GM10847 (cell line): ENCODE results near the gene CRYBG1.

Experiments
- POLR2A ChIP-seq: IDR thresholded peaks from 2 replicates; pipeline ENCODE4 v1.6.1; 2011; ENCODE audit not compliant: insufficient read length; ENCODE audit errors: extremely low read depth

Gene CRYBG1

DNA sequence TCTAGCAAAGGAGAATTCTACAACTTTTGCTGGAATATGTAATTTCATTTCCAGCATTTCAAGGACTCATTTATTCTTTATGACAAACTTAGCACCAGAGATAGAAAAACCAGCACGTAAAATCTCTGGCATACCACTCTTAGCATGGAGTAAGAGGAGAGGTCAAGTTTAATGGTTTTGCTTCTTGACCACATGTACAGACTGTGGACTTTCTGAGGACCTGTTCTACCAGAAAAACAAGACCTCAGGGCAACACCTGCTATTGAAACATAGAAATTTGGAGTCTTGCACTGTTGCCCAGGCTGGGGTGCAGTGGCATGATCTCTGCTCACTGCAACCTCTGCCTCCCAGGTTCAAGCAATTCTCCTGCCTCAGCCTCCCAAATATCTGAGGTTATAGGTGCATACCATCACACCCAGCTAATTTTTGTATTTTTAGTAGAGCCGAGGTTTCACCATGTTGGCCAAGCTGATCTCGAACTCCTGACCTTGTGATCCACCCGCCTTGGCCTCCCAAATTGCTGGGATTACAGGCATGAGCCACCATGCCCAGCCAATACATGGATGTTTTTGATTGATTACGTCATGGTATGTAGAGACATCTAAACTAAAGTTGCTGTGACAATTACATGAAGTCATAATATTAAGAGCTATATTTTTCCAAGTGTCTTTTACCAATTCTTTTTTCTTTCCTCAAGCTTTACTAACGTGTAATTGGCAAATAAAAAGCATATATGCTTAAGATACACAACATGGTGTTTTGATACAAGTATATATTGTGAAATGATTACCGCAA, 36.1 kb downstream of the CRYBG1 start:
- TF ChIP-seq POLR2A: no peak

DNA sequence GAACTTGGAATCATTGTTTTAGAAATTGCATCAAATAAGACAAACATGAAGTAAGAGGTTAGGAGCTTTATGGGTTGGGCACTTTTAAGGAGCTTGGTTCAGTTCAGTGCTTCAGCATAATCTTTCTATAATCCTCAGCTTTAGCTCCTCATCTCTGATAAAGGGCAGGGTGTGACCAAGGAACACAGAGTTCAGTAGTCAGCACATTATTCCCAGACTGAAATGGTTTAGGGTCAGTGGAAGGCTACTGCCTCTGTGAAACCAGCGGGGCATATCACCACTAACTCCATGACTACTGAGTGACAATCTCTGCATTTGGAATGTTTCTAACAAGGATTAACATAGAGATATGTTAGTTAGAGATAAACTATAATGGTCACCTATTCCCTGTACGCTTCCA, 36.9 kb downstream of the CRYBG1 start:
- TF ChIP-seq POLR2A: no peak

DNA sequence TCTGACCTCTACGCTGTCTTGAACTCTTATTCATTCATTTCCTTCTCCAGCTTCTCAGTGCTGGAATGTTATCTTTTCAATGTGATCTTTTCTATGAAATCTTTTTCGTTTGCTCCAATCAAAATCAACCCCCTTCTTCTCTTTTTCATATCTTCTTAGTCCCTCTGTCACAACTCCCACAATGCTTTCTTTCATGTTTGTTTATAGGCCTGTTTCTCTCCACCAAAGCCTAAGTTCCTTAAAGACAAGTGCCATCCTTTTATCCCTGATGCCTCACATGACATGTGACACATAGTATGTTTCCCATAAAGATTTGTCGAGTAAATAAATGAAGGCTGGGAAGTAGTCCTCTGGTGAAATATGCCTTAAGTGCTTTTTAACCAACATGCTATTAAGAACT, 38.1 kb downstream of the CRYBG1 start:
- no peak for TF ChIP-seq POLR2A

DNA sequence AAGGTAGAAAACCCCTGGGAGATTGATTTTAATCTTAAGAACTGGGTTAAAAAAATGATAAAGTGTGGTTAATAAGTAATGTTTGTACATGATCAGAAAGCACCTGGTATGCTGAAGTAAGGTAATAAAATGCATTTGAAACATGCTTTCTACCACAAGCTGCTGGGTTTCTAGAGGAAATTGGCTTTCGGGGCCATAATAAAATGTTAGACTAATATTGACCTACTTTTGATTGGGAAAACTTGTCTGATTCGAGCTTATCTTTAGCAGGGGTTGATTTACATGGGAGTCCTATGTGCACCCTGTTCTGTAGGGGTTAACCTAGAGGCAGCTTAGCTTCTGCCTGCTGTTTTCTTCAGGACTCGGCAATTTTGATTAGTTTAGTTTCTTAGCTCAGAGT, 50.5 kb downstream of the CRYBG1 start:
- TF ChIP-seq POLR2A: no peak

DNA sequence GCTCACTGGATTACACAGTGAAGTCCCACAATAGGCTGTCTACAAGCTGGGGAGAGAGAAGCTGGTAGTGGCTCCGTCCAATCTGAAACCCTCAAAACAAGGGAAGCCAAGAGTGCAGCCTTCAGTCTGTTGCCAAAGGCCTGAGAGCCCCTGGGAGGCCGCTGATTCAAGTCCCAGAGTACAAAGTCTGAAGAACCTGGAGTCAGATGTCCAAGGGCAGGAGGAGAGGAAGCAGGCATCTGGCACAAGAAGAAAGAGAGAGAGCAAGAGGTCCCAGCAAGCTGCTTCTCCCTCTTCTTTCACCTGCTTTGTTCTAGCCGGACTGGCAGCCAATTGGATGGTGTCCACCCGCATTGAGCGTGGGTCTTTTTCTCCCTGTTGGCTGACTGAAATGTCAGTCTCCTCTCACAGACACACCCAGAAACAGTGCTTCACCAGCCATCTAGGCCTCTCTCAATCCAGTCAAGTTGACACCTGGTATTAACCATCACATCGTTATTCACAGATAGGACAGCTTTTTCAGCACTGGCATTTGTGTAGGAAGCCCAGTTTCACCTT, 51.2 kb downstream of the CRYBG1 start:
- no peak for TF ChIP-seq POLR2A

DNA sequence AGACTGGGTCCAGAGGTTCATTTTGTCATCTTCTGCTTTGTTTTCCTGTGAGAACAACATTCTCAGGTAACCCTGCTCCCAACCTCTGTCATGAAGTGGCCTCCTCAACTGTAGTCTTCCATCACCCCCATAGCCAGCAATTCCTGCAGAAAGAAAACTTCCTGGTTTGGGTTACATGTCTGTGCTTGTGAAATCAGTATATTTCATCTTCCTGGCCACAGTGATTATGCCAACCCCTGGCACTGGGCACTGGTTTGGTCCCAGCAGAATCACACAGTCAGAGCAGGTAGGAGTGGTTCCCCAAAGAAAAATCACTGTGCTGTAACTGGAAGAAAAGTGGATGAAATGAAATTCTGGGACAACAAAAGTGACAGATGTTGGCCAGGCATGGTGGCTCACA, 52.5 kb downstream of the CRYBG1 start:
- TF ChIP-seq POLR2A: no peak

DNA sequence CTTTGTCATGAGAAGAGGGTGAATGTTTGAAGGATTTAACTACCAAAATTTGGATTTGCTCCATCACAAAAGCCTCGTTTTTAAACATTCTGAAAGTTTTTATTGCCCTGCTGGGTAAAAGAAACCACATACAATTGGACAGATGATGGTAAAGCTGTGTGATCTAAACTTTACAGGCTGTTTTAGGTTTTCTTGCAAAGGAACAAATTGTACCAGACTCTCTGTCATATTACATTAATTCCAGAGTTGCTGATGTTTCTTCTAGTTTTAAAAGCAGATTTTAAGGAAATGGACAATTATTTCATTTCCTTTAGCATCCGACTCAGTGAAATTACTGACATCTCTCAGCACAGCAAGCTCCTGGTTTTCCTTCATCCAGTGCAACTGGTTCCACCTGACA, 53.2 kb downstream of the CRYBG1 start:
- TF ChIP-seq POLR2A: no peak

DNA sequence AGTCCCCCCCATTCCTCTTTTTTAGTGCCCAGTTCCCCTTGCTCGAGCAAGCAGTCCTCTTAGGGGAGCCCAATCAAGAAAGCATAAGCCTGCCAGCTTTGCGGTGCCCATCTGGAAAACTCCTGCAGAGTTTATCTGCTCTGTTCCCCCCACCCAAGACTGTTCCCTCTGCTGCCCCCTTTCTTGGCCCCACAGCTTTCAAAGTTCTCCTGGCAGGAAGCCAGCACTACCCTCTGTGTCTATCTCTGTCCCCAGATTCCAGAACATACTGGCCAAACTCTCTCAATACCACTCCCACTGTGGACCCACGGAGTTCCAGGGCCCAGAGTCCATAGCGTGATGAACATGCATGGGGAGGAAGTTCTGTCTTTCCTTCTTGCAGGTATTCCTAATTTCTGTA, 55.4 kb downstream of the CRYBG1 start:
- no peak for TF ChIP-seq POLR2A

DNA sequence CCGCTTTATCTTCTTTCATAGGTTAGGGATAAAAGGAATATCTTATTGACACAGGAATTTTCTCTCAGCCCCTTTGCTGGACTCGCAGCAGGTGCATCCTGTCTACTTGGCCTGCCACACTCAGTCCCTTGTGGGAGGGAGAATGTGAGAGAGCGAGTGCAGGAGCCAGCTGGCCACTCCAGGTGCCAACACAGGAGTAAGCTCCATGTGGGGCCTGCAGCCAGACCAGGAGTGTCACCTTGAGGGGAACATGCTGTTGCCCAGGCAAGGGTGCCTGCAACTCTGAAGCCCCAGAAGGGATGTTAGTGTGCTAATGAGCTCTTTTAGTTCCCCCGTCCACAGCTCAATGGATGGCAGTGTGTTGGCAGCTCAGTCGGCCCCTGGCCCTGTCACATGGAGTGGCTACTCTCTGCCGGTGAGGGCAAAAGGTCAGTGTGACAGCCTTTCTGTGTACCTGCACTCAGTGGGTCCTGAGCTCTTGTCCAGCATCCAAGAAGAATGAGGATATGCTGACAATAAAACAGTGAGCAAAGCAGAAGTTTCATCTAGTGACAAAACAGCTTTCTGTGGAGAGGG, 57.1 kb downstream of the CRYBG1 start:
- no peak for TF ChIP-seq POLR2A

DNA sequence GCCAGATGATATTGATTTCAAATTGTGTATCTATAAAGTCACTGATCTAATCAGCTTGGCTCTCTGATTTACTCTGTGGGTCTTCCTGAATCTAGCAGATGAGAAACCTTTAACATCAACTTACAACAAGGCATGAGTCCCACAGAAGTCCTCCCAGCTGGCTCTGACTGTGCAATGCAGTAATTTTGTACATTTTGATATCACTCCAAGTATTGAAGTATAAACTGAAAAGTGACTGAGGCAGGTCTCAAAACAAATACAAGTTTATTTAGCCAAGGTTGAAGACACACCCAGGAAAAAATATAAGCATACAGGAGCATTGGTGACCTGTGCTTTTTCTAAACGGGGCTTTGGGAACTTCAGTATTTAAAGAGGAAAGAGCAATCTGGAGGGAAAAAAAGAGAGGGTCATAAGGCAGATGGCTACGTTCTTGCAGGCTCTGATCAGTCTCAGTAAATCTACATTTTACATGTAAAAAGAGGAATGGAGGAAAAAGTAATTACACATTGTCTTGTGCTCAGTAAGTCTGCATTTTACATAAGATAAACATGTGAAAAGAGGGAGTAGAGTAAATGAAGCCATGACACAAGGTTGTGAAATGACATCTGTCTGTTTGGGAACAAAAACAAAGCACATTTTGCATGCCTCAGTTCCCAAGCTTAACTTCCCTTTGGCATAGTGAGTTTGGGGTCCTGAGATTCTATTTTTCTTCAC, 59.5 kb downstream of the CRYBG1 start:
- TF ChIP-seq POLR2A: no peak

DNA sequence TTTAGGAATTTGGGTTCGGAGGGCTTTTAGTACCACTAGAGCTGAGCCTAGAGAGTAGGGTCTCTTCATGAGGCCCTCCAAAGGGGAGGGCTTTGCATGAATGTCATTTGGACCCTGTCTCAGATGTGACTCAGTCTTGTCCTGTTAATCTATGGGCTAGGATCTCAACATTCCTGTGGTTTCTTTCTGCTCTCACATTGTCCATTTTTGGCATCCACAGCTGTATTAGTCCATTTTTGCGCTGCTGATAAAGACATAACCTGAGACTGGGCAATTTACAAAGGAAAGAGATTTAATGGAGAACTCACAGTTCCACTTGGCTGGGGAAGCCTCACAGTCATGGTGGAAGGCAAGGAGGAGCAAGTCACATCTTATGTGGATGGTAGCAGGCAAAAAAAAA, 61.0 kb downstream of the CRYBG1 start:
- TF ChIP-seq POLR2A: no peak

DNA sequence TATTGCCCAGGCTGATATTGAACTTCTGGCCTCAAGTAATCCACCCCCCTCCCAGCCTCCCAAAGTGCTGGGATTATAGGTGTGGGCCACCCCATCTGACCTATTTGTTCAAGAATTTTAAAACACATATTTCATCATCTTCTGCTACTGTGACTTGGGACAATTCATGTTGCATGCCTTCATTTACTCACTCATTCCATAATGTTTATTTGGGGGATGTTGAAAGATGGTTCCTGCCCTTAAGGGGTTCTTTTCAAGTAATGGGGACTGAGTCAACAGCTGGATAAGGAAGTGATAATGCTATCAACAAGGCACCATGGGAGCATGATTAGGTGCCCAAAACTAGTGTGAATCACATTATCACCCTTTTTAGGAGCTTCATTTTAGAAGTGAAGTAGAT, 62.0 kb downstream of the CRYBG1 start:
- no peak for TF ChIP-seq POLR2A

DNA sequence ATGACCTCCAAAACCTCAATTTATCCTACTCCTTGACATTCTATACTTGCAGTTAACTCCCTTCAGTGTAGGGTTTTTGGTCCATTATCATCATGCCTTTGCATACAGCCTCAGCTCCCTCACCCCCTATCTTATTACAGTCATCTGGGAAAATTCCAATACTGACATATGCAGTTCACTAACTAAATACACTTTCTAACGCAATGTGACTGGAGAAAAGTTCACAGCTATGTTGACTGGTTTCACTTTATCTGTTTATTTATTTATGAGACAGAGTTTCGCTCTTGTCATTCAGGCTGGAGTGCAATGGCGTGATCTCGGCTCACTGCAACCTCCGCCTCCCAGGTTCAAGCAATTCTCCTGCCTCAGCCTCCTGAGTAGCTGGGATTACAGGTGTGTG, 64.9 kb downstream of the CRYBG1 start:
- TF ChIP-seq POLR2A: no peak

DNA sequence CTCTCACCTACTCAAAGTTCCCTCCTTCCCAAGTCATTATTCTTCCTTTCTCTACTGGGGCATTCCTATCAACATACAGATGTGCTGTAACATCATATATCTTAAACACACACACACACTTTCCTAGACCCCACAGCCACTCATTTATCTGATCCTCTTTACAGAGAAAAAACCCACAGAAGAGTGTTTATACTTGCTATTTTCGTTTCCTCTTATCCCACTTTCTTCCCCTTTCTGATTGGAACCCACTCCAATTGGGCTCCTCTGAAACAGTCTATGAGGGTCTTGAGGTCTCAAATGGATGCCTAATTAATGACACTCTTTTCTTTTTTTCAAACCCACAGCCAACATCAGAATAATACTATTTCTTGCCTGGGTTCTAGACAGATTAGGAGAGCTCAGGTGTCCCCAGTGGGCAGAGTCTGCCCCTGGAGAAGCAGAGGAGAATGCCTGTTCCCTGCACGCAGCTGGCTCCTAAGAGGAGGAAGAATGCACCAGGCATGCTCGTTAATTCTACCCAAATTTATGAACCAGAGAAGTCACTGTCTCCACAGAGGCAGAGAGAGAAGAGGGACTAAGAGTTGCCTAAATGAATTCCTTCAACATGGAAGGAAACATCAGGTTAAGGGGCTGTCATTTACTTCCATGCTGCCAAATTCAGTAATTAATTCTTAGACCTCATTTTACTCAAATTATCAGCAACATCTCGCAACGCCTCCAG, 65.9 kb downstream of the CRYBG1 start:
- TF ChIP-seq POLR2A: no peak

DNA sequence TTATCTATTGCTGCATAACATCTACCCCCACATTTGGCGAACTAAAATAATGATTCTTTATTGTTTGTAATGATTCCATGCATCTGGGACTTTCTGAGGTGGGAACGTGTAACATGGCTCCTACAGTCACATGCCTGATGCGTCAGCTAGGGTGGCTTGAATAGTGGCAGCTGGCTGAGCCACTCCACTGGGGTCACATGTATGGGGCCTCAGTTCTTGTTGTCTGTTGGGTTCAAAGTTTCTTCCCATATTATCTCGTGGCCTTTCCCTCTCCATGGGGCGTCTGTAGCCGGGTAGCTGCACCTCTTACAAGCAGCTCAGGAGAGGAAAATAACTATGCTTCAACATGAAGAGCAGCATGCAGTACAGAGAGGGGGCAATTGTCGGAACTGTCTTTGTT, 69.9 kb downstream of the CRYBG1 start:
- TF ChIP-seq POLR2A: no peak
